ENCODE results near the gene CEP55.

The CEP55 gene

DNA sequence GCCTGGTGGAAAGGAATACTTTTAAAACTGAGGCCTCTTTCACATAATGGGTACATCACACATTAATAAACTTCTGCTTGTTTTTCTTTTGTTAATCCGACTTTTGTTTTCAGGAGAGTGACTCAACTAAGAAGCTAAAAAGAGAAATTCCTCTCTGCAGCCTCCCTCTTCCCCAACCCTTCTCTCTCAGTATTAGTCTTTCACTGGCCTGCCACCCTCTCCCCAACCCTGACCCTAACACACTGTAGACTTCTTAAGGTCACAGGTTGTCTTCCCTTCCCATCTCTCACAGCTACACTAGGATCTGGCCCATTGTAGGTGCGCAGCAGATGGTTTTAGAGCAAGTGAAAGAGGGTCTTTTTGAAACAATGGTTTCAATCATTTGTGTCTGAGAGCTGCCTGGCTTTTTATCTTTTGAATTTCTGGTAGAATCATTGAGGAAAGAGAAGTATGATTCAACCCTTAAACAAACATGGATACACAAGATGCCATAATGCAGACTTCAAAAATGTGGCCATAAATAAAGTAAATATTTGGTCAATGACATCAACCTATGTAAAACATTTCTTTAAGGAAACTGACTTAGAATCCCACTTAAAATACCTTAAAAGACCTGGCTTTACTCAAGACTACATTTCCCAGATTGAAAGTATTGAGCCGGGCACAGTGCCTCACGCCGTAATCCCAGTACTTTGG, 52.1 kb downstream of the CEP55 start:
- TF ChIP-seq, protein P1, sequence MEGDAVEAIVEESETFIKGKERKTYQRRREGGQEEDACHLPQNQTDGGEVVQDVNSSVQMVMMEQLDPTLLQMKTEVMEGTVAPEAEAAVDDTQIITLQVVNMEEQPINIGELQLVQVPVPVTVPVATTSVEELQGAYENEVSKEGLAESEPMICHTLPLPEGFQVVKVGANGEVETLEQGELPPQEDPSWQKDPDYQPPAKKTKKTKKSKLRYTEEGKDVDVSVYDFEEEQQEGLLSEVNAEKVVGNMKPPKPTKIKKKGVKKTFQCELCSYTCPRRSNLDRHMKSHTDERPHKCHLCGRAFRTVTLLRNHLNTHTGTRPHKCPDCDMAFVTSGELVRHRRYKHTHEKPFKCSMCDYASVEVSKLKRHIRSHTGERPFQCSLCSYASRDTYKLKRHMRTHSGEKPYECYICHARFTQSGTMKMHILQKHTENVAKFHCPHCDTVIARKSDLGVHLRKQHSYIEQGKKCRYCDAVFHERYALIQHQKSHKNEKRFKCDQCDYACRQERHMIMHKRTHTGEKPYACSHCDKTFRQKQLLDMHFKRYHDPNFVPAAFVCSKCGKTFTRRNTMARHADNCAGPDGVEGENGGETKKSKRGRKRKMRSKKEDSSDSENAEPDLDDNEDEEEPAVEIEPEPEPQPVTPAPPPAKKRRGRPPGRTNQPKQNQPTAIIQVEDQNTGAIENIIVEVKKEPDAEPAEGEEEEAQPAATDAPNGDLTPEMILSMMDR (IDR thresholded peaks at IDR 0.05): no peak

DNA sequence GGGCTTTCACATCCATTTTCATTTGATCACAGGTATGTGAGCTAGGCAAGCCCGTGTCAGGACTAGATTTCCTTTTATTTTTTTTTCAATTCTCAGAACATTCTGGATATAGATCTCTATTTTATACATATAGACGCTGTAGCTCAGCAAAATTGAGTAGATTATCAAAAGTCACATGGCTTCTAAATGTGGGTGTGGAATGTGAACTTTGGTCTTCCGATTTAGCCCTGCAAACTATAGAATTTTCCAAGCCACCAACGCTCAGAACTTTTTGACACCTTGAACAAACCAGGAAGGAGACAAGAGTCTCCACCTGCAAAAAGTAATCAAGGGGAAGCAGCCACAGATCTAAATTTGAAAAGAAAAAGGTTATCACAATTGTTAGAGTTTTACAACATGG, 54.2 kb downstream of the CEP55 start:
- TF ChIP-seq, protein P1 (IDR thresholded peaks at IDR 0.05): no peak

- TF ChIP-seq, protein P1 (IDR thresholded peaks at IDR 0.05): no peak
Measured at GRCh38 chr10:93552780-93553179, 56.4 kb downstream of the CEP55 start.

DNA sequence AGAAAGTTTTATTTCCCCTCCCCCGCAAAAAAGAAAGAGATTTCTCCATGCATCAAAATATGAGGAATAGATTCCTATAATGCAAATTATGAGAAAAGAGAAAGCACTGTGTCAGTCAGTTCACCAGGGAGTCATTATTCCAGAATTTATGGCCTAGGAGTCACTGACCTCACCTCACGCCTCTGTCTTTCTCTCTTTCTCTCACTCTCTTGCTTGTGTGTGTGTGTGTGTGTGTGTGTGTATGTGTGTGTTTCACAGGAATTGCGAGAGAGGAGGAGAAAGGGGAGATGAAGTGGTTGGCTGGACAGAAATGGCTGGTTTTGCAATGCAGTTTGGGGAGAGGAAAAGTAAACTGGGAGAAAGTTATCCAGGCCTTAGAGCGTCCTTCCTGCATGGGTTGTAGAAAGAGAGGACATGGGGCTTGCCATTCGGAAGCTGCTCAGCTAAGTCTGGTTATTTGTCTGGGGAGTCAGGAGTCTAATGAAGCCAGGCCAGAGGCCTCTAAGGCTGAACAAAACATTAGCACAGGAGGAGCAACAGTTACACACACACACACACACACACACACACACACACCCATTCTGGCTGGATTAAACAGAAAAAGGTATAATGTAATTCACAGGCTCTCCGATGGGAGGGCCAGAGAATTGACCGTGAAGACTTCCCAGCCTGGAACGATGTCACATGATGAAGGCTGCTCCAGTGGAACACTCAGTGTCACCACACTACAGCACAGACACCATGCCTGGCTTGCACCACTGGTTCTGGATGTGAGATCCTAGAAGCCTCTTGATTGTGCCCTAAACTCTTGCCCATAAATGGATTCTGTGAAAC, 57.3 kb downstream of the CEP55 start:
- TF ChIP-seq, protein P1 (IDR thresholded peaks at IDR 0.05): no peak

- TF ChIP-seq, protein P1 (IDR thresholded peaks at IDR 0.05): no peak
Measured at GRCh38 chr10:93554316-93554663, 57.9 kb downstream of the CEP55 start.

DNA sequence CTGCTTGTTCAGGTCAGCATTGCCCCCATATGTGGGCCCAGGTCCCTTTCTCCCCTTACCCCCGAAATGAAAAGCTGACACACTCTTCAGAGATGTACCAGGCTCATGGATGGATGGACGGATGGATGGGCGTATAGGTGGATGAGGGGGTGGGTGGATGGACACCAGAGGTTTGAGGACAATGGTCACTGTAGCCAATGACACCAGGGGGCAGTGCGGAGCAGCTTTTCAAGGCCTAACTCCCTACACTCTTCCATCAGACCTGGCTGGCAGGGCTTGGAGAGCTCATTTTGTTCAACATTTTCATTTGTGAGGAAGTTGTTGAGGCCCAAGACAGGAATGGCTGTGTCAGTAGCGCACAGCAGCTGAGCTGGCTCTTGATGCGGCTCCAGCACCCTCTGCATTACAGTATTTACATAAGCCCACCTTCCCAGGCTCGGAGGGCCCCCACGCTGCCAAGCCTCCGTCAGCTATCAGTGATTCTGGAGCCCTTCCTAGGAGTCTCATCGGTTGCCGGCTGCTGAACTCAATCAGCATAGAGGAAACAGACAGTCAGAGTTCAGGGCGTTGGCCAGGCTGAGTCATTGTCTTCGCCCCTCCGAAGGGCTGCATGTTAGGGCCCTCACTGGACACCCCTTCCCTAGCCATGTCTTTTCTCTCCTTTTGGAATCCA, 58.5 kb downstream of the CEP55 start:
- TF ChIP-seq, protein P1 (IDR thresholded peaks at IDR 0.05): peak; percentile 78

- TF ChIP-seq, protein P1 (IDR thresholded peaks at IDR 0.05): no peak
Measured at GRCh38 chr10:93559490-93559889, 63.1 kb downstream of the CEP55 start.
